ENCODE data around the gene PBX3.

The PBX3 gene

DNA sequence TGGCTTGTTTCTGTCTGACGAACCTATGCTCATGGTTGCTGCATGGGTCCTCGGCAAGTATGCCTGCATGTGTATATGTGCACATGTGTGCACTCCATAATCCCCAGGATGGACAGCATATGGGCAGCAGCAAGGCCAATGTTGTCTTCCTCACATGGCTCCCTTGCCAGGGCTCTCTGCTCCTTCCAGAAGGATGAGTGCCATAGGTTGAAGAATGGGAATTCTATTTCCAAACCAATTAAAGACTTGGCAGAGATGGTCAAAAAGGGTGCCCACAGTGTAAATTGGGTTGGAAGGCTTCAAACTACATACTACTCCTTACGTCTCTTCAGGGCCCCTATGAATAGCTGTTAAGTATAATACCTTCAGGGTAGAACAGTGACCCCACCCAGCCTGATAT, 212.1 kb downstream of the PBX3 start:
- no peak for DNase-seq

DNA sequence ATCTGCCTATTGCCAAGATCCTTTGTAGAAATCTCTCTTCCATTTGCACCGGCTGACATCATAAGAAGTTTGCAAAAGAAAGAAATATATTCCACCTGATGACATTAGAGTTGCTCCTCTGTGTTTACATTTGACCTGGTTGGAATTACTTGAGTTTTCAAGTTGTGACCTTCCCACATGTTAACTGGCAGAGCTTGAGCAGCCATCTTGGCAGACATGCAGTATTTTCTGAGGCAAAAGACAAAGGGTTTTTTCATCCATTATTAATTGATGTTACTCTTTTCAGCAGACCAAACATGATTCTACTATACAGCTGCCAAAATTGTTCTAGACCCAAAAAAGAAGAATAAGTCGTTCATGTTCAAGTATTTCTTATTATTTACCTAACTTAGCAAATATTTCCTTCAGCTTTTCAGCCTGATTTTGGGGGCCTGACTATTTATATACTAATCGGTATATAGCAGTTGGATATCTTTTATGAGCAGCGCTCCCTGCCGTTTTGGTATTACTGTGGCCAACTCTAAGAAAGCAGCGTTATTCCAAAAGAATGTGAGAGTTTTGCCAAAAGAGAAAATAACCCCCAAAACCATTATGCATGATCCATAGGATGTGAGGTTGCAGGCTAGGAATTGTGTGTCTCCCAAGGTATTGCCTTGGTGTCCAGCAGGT, 212.9 kb downstream of the PBX3 start:
- DNase-seq: no peak

DNA sequence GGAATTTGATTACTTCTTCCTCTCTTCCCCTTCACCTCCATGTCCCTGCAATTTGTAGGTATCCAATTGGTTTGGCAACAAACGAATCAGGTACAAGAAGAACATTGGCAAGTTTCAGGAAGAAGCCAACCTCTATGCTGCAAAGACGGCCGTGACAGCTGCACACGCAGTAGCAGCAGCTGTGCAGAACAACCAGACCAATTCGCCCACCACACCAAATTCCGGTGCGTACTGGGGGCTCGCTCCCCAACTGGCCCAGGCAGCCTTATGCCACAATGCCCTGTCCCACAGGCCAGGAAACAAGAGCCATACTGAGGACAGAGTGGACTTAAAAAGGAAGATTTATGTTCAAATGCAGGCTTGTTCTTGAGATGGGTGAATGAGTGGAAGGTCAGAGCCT, 213.5 kb downstream of the PBX3 start:
- no peak for DNase-seq

DNA sequence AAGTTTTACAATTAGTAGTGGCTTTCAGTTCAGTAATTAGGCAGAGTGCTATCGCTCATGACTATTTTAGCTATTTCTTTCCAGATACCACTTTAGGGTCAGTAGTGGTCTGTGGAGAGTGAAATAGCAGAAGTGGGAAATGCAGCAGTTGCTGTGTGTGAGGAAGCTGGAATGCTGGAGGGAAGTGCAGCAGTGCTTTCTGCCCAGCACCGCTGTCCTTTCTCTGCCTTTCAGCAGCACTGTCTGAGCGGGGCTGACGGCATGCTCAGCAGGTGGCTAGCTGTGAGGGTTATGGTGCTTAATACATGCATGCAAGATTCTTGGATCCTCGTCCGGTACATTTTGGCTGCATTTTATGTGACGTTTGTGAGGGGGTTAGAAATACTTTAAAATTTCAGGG, 213.9 kb downstream of the PBX3 start:
- DNase-seq: no peak

DNA sequence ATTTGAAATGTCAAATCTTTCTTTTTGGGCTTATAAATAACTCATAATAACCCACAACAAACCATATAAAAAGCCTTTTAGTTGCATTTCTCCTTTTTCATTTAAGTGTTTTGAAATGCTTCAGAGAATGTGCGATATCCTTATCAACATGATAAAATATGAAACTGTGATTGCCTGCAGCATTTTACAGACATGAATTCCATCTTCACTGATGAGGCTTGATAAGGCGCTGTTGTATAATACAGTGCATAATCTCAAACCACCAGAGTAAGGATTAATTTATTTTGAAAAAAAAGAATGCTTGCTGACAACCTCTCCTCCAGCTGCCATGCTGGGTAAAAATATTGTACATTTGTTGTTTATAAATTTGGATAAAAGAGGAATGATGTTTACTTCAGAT, 216.8 kb downstream of the PBX3 start:
- no peak for DNase-seq

DNA sequence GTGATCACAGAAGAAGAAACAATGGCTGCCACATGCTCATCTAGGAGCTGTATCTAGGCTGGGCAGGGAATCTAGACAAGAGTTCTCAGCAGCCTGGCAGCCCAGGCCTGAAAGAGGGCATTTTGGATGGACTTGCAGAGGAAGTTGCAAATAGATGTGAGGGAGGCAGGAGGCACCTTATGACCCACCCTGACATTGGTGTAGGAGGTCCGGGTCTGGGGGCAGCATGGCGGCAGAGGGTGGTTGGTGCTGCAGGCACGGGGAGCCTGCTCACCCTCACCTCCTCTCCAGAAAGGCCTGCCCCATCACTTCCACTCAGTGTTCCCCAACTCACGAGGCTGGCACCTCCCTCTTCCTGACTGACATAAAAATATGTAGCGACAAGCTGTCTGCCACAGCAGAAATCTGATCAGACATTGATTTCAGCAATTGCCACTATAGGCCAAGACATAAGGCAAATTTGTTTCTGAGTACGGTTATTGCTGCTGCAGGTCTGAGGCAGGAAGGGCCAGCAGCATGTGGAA, 217.6 kb downstream of the PBX3 start:
- DNase-seq: no peak

DNA sequence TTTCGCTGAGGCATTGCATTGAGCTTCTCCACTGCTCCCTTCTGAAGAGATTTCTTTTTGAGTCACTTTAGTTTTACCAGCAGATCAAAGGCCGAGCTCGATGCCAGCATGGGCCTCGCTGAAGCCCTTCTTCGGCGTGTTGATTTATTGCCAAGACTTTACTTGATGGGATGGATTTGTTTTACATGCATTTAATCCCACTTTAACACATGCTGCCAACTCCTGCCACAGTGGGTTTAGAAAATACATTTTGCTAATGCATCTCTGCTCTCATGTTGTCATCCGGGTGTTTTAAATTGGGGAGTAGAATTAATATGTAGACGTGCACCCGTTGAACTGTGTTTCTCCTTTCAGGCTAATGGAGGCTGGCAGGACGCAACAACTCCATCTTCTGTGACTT, 218.3 kb downstream of the PBX3 start:
- no peak for DNase-seq

DNA sequence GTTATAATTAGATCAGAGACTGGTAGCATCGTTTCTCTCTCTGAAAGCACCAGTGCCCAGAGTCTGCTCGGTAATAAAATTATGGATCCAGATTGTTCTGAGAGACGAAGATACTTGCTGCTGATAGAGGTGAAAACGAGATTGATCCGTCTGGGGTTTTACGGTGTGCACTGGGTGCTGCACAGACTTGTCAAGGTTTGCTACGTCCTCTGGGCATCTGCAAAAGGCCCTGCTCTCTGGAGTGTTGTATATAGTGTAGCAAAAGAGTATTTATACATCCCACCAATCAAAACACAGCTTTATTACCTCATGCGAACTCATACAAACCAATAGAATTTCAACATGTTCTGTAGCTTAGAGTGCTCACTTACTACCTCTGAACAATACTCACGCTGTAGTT, 219.3 kb downstream of the PBX3 start:
- DNase-seq: no peak

DNA sequence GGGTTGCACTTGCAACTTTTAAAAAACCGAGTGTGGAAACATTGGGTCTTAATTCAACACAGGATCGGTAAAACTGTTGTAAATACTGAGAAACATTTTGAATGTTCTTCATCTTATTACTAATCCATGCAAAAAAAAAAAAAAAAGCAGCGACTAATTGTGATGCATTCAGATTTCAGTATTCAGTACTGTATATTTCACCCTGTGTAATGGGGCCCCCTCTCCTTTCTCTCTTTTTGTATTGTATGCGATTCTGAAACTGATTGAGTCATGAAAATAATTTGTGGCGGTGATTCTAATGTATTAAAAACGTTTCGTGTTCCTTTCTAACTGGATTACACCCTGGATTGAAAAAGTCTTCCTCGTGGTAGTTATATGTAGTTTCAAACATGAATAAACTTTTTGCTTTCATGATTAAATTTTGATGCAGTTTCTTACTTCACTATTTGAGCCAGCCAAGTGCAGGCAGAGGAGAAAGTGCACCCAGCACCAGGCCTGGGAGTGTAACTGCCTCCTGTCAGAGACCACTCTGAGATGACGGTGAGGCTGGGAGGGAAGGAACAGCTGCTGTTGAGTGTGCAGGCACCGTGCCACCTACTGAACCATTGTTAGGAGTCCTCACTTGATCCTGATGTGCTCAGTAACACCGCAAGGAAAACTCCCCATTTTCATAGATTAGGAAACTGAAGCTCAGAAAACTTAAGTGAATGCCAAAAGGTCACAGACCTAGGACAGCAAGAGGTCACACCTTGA, 220.0 kb downstream of the PBX3 start:
- DNase-seq: no peak

DNA sequence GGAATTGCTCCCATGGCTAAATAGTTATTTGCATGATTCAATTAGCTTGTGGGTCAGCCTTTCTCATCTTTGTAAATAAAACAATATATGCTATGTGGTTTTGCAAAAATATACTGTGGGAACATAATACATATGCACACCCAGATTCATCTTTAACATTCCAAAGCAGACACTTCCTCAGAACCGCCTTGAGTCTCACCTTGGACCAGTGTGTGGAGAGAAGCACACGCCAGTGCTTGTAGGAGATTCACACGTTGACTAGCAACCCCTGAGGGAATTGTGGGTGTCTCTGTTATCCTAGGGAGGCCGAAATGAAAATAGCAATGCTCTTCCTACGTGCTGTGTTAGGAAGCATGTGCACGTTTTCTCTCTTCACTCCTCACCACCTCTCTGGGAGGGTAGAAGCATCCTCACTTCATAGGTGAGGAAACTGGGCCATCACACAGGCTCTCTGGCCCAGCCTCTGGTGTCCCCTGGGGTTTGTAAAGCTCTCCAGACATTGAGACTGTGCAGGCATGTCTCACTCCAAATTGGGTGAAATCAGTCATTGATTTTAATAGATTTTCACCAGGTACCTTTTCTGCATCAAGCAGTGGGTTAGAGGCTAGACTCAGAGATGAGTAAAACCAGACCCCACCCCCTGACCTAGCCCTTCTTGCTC, 221.7 kb downstream of the PBX3 start:
- DNase-seq: no peak

DNA sequence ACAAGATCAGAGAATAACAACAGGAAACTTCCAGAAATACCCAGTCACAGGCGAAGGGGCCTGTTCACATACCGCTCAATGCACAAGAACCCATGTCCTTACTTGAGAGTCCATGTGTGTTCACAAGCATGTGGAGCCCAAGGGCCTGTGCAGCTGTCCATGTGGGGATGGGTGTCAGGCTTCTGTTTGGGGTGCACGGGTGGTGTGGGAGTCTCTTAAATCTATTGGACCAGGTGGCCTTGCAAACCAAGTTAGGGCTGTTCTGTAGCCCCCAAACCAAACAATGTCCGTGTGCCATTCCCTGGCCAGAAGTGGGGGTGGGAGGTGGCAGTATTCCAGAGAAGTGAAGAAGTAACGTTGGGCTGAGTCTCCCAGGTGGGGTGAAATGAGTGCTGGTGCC, 222.3 kb downstream of the PBX3 start:
- DNase-seq: no peak

DNA sequence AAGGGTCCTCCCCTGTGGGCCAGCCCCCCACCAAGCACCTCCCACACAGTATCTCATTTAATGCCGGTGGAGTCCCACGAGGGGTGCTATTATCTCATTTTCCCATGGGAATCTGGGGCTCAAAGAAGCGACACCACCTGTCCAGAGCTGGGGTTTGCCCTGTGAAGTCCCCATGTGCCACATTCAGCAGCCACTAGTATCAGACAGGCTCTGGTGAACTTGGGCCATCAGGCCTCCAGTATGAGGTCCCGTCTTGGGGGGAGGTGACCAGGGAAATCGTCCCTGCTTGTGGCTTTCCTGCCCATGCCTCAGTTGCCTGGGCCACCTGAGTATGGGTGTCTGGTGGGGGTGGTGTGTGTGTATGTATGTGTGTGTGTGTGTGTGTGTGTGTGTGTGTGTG, 222.7 kb downstream of the PBX3 start:
- no peak for DNase-seq

DNA sequence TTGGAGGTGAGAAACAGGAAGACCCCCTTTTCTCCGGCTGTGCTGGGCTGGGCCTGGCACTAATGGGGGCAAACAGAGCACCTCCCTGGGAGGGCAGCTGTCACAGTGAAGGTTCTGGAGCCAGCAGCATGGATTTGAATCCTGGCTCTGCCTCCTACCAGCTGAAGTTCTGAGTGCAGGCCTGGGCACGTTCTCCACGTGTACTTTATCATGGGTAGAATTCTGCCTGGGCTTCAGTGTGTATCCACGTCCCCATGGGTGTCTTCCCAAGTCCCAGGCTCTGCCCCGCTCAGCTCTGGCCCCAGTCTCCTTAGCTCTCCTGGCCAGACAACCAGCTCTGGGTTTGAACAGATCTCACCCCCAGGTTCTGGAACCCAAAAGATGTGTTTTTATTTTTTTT, 223.2 kb downstream of the PBX3 start:
- no peak for DNase-seq

DNA sequence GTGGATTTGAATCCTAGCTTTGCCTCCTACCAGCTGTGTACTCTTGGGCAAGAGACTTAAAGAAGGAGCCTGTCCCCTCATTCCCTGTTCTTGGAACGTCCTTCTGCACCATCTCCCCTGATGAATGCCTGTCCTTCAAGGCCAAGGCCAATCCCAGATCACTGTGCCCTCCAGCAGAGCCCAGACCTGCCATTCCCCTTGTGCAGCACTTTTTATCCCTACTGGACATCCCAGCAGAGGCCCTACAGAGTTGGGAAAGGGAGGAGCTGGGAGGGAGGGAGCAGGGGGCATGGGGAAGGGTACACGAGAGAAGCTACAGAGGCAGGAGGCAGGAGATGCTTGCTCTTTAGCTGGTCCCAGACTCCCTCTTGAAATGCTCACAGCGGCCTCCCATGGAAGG, 223.9 kb downstream of the PBX3 start:
- DNase-seq: no peak

DNA sequence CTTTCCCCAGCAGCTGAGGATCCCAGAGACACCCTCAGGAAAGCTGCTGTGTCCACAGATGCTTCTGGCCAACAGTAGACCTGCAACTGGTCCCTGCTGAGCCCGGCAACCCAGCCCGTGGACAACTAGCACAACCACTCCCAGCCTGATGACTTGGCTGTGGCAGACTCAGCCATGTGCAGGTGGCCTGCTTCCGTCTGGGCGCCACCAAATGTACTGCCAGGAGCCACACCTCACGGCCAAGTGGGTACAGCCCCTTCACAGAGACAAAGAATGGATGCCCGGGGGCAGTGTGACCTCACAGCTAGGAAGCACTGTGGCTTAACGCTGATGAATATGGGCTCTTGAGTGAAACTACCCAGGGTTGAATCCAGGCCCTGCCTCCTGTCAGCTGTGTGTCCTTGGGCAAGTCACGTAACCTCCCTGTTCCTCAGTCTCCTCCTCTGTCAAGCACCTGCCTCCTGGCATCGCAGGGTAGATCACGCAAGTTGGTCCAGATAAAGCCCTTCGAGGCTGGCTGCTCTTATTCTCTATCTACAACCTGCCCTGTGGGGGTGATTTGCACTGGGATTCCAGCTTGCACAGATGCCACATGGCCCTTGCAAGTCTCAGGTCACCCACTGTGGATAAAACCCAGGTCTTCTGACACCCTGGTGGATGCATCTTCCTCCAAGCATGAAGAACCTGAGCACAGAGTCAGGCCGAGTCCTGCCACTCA, 225.0 kb downstream of the PBX3 start:
- no peak for DNase-seq

DNA sequence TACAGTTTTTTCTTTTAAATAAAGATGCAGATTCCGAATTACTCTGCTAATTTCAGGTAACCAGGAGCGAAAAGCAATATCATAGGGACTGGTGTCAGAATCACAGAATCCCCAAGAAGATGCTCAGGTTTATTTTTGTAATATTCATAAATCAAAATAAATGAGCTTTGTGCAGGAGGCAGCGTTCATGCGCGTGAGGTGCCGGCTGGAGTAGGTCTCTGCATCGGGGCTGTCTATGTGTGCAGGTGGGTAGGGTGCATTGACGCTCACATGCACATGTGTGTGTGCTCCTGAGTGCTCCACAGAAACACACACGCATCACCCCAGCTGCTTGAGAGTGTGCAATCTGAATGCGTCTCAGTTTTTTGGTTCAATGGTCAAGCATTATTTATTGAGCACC, 226.4 kb downstream of the PBX3 start:
- DNase-seq: no peak

DNA sequence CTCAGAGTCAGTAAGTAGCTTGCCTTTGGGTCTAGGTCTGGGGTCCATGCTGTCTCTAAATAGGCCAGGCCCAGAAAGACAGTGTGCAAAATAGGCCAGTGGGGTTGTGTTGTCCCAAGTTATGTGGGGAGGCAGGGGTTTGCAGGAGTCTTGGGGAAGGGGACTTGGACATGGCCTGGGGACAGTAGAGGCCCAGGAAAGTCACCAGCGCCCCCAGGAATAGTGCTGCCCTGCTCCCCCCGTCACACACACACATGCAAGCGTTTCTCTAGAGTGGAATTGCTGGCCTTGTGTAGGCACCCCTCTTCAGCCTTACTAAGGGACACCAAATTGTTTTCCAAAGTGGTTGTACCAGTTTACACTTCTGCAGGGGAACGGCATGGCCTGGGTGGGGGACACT, 227.5 kb downstream of the PBX3 start:
- DNase-seq: no peak

DNA sequence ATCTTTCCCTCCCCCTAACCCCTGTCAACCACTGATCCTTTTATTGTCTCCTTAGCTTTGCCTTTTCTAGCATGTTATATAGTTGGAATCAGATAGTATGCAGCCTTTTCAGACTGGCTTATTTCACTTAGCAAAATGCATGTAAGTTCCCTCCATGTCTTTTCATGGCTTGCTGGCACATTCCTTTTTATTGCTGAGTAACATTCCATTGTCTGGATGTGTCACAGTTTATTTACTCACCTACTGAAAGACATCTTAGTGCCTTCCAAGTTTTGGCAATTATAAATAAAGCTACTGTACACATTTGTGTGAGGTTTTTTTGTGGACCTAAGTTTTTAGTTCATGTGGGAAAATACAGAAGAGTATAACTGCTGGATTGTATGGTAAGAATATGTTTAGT, 230.1 kb downstream of the PBX3 start:
- no peak for DNase-seq

DNA sequence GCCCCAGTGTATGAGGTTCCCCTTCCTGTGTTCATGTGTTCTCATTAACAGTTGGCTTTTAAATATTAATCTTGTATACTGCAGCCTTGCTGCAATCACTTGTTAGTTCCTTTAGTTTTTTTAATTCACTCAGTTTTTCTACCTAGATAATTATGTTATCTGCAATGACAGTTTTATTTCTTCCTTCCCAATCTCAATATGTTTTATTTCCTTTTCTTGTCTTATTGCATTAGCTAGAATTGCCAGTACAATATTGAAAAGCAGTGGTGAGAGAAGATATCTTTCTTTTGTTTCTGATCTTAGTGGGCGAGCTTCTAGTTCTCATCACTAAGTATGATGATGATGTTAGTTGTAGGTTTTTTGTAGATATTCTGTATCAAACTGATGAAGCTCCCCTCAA, 232.2 kb downstream of the PBX3 start:
- no peak for DNase-seq

DNA sequence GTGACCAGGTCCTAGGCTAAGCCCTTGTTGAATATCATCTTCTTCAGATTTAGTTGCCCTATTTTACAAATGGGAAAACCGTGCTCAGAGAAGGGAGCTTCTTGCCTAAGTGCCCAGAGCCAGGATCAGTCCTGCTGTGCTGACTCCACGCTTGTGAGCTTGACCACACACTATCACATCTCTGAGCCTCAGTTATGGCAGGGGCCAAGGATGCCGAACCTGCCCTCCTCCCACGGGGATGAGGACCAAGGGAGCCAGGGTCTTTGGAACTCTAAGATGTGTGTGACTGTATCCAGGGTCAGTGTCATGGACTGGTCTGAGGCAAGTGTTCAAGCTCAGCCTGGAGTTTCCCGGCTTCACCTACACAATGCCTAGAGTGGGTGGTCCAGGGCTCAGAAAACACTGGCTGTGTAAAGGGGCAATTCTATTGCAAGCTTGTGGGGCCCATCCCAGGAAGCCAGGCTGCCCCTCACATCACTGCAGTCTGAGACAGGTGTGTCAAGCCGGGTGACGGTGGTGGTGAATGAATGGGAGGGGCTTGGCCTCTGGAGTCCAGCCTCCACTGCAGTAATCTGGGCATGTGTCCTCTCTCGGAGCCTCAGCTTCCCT, 235.7 kb downstream of the PBX3 start:
- DNase-seq: no peak

DNA sequence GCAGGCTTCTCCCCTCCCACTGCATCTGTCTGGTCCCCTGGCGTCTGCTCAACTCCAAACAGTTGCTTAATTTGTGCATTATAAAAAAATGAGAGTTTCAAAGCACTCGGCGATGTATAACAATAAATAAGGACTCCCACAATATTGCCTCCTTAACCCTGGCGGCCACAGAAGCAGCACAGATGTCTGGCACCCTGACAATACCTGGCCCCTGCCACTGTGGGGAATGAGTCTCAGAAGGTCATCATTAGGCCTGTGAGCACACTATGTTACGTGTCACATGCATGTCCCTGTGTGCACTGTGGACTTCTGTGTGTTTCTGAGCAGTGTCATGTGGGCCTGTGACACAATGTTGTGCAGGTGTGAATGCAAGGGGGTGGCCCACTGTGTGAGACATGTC, 236.5 kb downstream of the PBX3 start:
- no peak for DNase-seq

DNA sequence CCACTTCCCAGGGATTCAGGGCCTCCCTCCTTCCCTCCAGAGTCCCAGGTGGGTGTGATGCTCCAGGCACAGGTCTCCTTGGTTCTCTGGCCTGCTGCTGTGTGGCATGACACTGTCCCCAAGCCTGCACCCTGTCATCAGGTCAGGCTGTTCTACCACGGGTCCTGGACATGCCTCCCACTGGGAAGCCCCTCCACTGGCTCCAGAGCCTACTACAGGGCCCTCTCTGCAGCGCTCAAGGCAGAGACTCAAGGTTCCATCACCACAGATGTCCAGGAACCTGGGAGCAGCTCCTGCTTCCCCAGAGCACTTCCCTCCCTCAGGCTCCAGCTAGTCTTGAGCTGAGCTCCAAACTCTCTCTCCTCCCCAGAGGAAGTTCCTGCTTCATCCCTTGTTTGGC, 237.3 kb downstream of the PBX3 start:
- no peak for DNase-seq
